CD4-positive, alpha-beta T cell (primary cell): Measurements from ENCODE around the gene PHEX. TPM values are rescaled to one million over a fixed set of nuclear protein-coding genes. Genes with fewer than 3 reads are reported as not detected.

ENCODE experiments used
- ATAC-seq: fragments of 200-7000 bp; cut with Tn5 transposase; one replicate; pipeline ENCODE4 v1.10.0; 2022; ENCODE audit warnings: mild to moderate bottlenecking; ENCODE audit not compliant: poor library complexity
- CTCF ChIA-PET: fragments of 350-600 bp; sonication (Branson Sonifier 250); formaldehyde crosslinking; loops from one replicate; lab custom pipeline; 2021; ENCODE audit warnings: antibody characterized with exemption, inconsistent platforms; lab: Charles Lee
- POLR2A ChIA-PET: fragments of 350-600 bp; sonication (Branson Sonifier 250); formaldehyde crosslinking; loops from one replicate; lab custom pipeline; 2021; ENCODE audit warnings: antibody characterized with exemption, inconsistent platforms; lab: Charles Lee
- DNase-seq, 14 experiments: peaks; one replicate each; pipeline ENCODE4 v3.0.0-alpha.2; 2013 to 2020; ENCODE audit warnings: mixed read lengths in 2 of 14
- H3K27ac ChIP-seq, 2 donors: one replicate each; pipeline versions ENCODE4 v1.5.1 to v1.7.0; 2013; ENCODE audit warnings: low read length in 2 of 2, low read depth in 1 of 2, mild to moderate bottlenecking in 1 of 2
- H3K27me3 ChIP-seq, 2 experiments: 1 replicate in 1 of 2; 2 replicates in 1 of 2; pipeline versions ENCODE4 v1.6.1 to v1.7.0; 2013; ENCODE audit warnings: low read length in 2 of 2, control low read depth in 1 of 2, mild to moderate bottlenecking in 1 of 2, moderate library complexity in 1 of 2; ENCODE audit not compliant: insufficient read depth in 2 of 2, control insufficient read depth in 1 of 2
- H3K36me3 ChIP-seq: one replicate; pipeline ENCODE4 v1.6.1; 2013; ENCODE audit warnings: low read length, control low read depth; ENCODE audit not compliant: insufficient read depth
- H3K4me1 ChIP-seq: one replicate; pipeline ENCODE4 v1.6.1; 2013; ENCODE audit warnings: low read length, control low read depth; ENCODE audit not compliant: insufficient read depth
- H3K4me3 ChIP-seq: one replicate; pipeline ENCODE4 v1.5.1; 2013; ENCODE audit warnings: mild to moderate bottlenecking, low read length, moderate library complexity
- H3K9me3 ChIP-seq, 2 experiments: 1 replicate in 1 of 2; 2 replicates in 1 of 2; pipeline versions ENCODE4 v1.6.1 to v1.7.0; 2013; ENCODE audit warnings: low read length in 2 of 2, mild to moderate bottlenecking in 2 of 2, control low read depth in 1 of 2, moderate library complexity in 1 of 2; ENCODE audit not compliant: control insufficient read depth in 1 of 2, insufficient read depth in 1 of 2
- H3K27ac Mint-ChIP-seq: one replicate; pipeline ENCODE4 v1.8.0; 2020; ENCODE audit warnings: mixed read lengths
- H3K27me3 Mint-ChIP-seq: one replicate; pipeline ENCODE4 v1.8.0; 2021; ENCODE audit warnings: mixed read lengths
- H3K36me3 Mint-ChIP-seq: one replicate; pipeline ENCODE4 v1.8.0; 2021; ENCODE audit warnings: low read depth, mixed read lengths
- H3K4me1 Mint-ChIP-seq: one replicate; pipeline ENCODE4 v1.8.0; 2021; ENCODE audit warnings: low read depth, mixed read lengths
- H3K4me3 Mint-ChIP-seq: one replicate; pipeline ENCODE4 v1.8.0; 2020; ENCODE audit warnings: mild to moderate bottlenecking, mixed read lengths
- H3K9me3 Mint-ChIP-seq: one replicate; pipeline ENCODE4 v1.8.0; 2020; ENCODE audit warnings: mixed read lengths
- CTCF ChIP-seq: fragments of 200-600 bp; IDR thresholded peaks from one replicate; pipeline ENCODE4 v1.8.0; 2022; ENCODE audit warnings: antibody characterized with exemption, mild to moderate bottlenecking
- intact Hi-C, 2 experiments: fragments of 100-400 bp; cut with DNase I in 1 of 2; cut with micrococcal nuclease in 1 of 2; formaldehyde crosslinking; loops; one replicate each; pipeline versions ENCODE4 v1.15.1 to v1.9.0; 2023 to 2025; cut with DNase I, micrococcal nuclease
- total RNA-seq, 174 experiments: library from RNA in 2 of 174; stranded (reverse) in 2 of 174; gene quantifications; one replicate each; pipeline ENCODE4 v1.2.3 and lab custom pipeline; 2021 to 2026

The PHEX gene
- total RNA-seq, 2 experiments from 2014 or later = 0.08 to 0.14 TPM

- Histone ChIP-seq H3K4me3 (no peak overlapping the region), H3K27ac (no peak overlapping the region), H3K27me3 (no peaks in the 10 kb centered on the region), H3K4me1 (no peaks in the 10 kb centered on the region), H3K9me3 (no peaks in the 10 kb centered on the region), H3K36me3 (no peaks in the 10 kb centered on the region)
- no peaks in the 10 kb centered on the region for H3K9me3 Mint-ChIP-seq
- CTCF ChIA-PET = interaction anchor here (1.5 kb wide), 1 partner anchor 9 kb away, joined by 4 read pairs; no protein-coding TSS in a partner anchor
- POLR2A ChIA-PET = no interaction called here
- H3K36me3 Mint-ChIP-seq = no peaks in the 10 kb centered on the region
- no peak for TF ChIP-seq CTCF
- H3K27me3 Mint-ChIP-seq = no peaks in the 10 kb centered on the region
- H3K4me3 Mint-ChIP-seq = no peak overlapping the region
- no peak overlapping the region for H3K27ac Mint-ChIP-seq
- intact Hi-C loops = no loop called here
- DNase-seq (no peak), ATAC-seq (no peak)
- H3K4me1 Mint-ChIP-seq = no peaks in the 10 kb centered on the region
Measured at GRCh38 chrX:22148565-22148964, 116.4 kb downstream of the PHEX start.

GRCh38 chrX:22150371-22150770 lies 118.2 kb downstream of the PHEX start:
- CTCF ChIA-PET = no interaction called here
- ATAC-seq = no peak
- no peak for TF ChIP-seq CTCF
- no peak overlapping the region for H3K27ac ChIP-seq
- POLR2A ChIA-PET = no interaction called here
- H3K36me3 Mint-ChIP-seq = no peaks in the 10 kb centered on the region
- H3K9me3 Mint-ChIP-seq = no peaks in the 10 kb centered on the region
- H3K4me1 Mint-ChIP-seq = no peaks in the 10 kb centered on the region
- H3K27me3 ChIP-seq = no peaks in the 10 kb centered on the region
- intact Hi-C loops = no loop called here
- H3K27me3 Mint-ChIP-seq = no peaks in the 10 kb centered on the region
- no peak for DNase-seq
- no peaks in the 10 kb centered on the region for H3K4me1 ChIP-seq
- H3K4me3 ChIP-seq = no peak overlapping the region
- no peak overlapping the region for H3K27ac Mint-ChIP-seq
- no peaks in the 10 kb centered on the region for H3K36me3 ChIP-seq
- no peaks in the 10 kb centered on the region for H3K9me3 ChIP-seq
- no peak overlapping the region for H3K4me3 Mint-ChIP-seq

GRCh38 chrX:22155126-22155525 lies 123.0 kb downstream of the PHEX start:
- ChIA-PET POLR2A (no interaction called here), CTCF (no interaction called here)
- H3K27me3 ChIP-seq = no peaks in the 10 kb centered on the region
- no peaks in the 10 kb centered on the region for H3K9me3 Mint-ChIP-seq
- H3K4me1 Mint-ChIP-seq = no peaks in the 10 kb centered on the region
- no peaks in the 10 kb centered on the region for H3K27me3 Mint-ChIP-seq
- no peaks in the 10 kb centered on the region for H3K4me1 ChIP-seq
- no peak overlapping the region for H3K27ac Mint-ChIP-seq
- H3K36me3 Mint-ChIP-seq = no peaks in the 10 kb centered on the region
- H3K4me3 Mint-ChIP-seq = no peak overlapping the region
- DNase-seq = no peak
- H3K4me3 ChIP-seq = no peak overlapping the region
- intact Hi-C loops = no loop called here
- no peaks in the 10 kb centered on the region for H3K36me3 ChIP-seq
- ATAC-seq = no peak
- H3K27ac ChIP-seq = no peak overlapping the region
- H3K9me3 ChIP-seq = no peaks in the 10 kb centered on the region
- TF ChIP-seq CTCF = no peak
